Astrocyte of the hippocampus (primary cell): ENCODE measurements around the gene PHKA2.
"Not testable (repeated sequence)": the region's sequence is repeated elsewhere in the genome, so short reads cannot be mapped to it uniquely, and the experiment has no call there.

ENCODE experiments used
- DNase-seq: peaks from one replicate; pipeline ENCODE4 v3.0.0; 2011; ENCODE audit warnings: low read depth, low spot score

The PHKA2 gene

GRCh38 chrX:18983666-18984380 is at the start of gene PHKA2:
Gene PHKA2, minus strand, starts transcription at chrX:18984114. Its CDS starts 182 bp downstream, at chrX:18983932.
- peak; percentile 72 for DNase-seq

- no peak for DNase-seq
Observed at GRCh38 chrX:19030805-19031204, 46.9 kb upstream of the PHKA2 start.

- no peak for DNase-seq
Observed at GRCh38 chrX:19028560-19028959, 44.6 kb upstream of the PHKA2 start.

GRCh38 chrX:19024366-19024765 is 40.5 kb upstream of the PHKA2 start:
- DNase-seq: no peak

GRCh38 chrX:19019996-19020395 is 36.1 kb upstream of the PHKA2 start:
- peak; percentile 7 for DNase-seq

- DNase-seq: peak; percentile 21
Observed at GRCh38 chrX:19017271-19017670, 33.4 kb upstream of the PHKA2 start.

- not testable (repeated sequence) for DNase-seq
Observed at GRCh38 chrX:19016614-19017013, 32.7 kb upstream of the PHKA2 start.

GRCh38 chrX:19007868-19008267 is 24.0 kb upstream of the PHKA2 start:
- DNase-seq: no peak

GRCh38 chrX:19007011-19007410 is 23.1 kb upstream of the PHKA2 start:
- DNase-seq: no peak

- no peak for DNase-seq
Observed at GRCh38 chrX:19005909-19006308, 22.0 kb upstream of the PHKA2 start.

- DNase-seq: no peak
Observed at GRCh38 chrX:19003756-19004155, 19.8 kb upstream of the PHKA2 start.

GRCh38 chrX:18998653-18999052 is 14.7 kb upstream of the PHKA2 start:
- no peak for DNase-seq

- no peak for DNase-seq
Observed at GRCh38 chrX:18997916-18998315, 14.0 kb upstream of the PHKA2 start.

GRCh38 chrX:18996536-18996935 is 12.6 kb upstream of the PHKA2 start:
- DNase-seq: no peak

GRCh38 chrX:18995221-18995620 is 11.3 kb upstream of the PHKA2 start:
- peak; percentile 56 for DNase-seq

GRCh38 chrX:18994713-18995112 is 10.8 kb upstream of the PHKA2 start:
- peak; percentile 49 for DNase-seq

- no peak for DNase-seq
Observed at GRCh38 chrX:18992829-18993228, 8.9 kb upstream of the PHKA2 start.

- DNase-seq: no peak
Observed at GRCh38 chrX:18985186-18985435, 1.2 kb upstream of the PHKA2 start.

GRCh38 chrX:18984381-18985185 is 669 bp upstream of the PHKA2 start:
- peak; percentile 85 for DNase-seq

- DNase-seq: no peak
Observed at GRCh38 chrX:18981124-18981807, 2.6 kb downstream of the PHKA2 start.

GRCh38 chrX:18980262-18980661 is 3.7 kb downstream of the PHKA2 start:
- DNase-seq: not testable (repeated sequence)

- no peak for DNase-seq
Observed at GRCh38 chrX:18974993-18975392, 8.9 kb downstream of the PHKA2 start.
